Measurements from ENCODE around the gene RIOK2. TPM values are rescaled to one million over a fixed set of nuclear protein-coding genes. Genes with fewer than 3 reads are reported as not detected.

Gene RIOK2
- polyA plus RNA-seq, 1 donor: 37.6 TPM

- no peak for DNase-seq (ENCODE audit: low read depth)
Observed at GRCh38 chr5:97125125-97125683, 57.8 kb downstream of the RIOK2 start.

DNA sequence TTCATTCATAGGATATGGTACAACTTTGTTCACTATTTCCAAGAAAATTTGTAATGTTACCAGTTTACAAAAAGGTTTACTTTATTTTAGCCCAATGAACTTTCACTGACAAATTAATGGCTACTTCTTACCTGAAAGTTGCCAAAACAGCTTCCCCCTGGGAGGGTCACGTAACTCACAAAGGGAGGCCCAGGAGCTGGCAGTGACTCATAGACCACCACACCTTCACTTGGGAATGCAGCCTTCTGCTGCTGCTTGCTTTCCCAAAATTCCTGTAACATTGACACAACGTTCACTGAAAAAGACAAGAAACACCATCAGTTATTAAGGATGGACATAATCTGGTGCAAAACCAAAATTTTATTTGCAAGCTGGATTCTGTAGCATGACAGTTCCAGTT, 58.7 kb downstream of the RIOK2 start:
- DNase-seq (ENCODE audit: low read depth): no peak

- DNase-seq (ENCODE audit: low read depth): no peak
Observed at GRCh38 chr5:97121848-97122247, 61.2 kb downstream of the RIOK2 start.

DNA sequence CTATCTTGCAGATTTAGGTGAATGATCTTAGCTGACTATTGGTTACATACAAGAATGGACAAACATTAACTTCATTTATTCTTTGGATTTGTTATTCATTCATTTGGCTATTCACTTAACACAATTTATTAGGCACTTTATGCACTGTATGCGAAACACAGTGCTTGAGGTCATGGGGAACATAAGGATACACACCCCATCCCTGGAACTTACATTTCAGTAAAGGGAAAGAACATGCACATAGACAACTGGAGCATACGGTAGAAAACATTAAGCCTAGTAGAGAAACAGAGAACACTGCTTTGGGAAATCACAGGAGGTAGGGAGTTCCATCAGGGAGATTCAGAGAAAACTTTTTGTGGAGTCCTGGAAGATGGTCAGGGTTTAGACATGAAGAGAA, 62.9 kb downstream of the RIOK2 start:
- no peak for DNase-seq (ENCODE audit: low read depth)

DNA sequence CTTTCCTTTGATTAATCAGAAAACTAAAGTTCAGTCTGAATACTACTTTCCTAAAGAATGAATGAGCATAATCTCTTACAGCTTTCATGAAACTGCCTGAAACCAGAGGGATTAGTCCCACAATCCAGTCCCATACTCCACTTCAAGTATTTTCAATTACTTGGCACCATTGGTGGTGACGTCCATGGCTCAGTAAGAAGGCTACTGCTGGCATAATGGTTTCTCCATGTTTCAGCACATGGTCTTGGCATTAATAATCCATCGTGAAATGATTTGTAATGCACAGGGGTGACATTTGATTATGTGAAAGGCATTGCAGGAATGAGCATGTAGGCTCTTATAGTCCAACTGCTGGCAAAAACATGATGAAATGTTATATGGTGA, 64.0 kb downstream of the RIOK2 start:
- no peak for DNase-seq (ENCODE audit: low read depth)

DNA sequence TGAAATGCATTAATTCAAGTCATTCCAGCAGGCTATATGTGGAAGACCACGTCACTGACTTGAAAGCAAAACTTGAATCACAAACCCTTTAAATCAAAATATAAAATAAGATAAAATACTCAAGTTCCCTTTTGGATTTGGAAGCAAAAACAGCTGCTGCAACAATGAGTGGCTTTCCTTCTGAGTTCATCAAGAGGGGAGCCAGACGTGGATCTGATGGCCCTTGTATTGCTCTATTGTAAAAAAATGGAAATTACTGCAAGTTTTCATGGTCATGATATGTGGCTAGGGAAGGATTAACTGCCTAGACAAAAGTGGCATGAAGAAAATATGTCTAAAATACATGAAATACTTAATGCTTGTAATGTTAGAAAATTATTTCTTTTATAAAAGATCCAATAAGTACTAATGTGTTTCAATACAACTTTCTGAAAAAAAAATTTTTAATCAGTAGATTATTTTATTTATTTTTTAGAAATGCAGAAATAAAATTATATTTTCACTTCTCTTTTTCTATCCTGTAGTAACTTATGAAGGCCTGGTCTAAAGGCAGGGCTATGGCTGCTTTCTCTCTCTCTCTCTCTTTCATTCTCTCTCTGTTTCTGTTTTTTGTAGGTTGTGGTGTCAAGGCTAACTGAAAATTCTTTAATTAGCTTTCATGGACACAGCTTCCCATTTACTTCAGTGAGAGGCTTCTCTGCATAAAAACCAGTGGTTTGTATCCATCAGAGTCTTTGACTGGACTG, 64.6 kb downstream of the RIOK2 start:
- no peak for DNase-seq (ENCODE audit: low read depth)

- no peak for DNase-seq (ENCODE audit: low read depth)
Observed at GRCh38 chr5:97115932-97116331, 67.1 kb downstream of the RIOK2 start.

DNA sequence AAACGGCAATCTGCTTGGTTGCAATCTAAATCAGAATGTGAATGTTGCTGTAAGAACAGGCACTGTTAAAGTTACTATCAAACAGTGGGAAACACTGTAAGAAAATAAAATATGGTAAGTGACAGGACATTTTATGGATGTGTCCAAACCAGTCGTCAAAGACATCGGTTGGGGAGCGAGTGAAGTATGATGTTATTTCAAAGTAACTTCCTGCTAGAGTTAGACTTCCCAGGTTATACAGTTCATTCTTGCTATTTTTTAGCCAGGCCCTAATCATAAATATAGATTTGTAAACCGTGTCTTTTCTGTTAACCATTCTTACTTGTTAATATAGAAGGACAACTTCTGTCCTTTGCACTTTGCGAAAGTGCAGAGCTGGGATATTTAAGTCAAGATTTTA, 70.8 kb downstream of the RIOK2 start:
- DNase-seq (ENCODE audit: low read depth): no peak

DNA sequence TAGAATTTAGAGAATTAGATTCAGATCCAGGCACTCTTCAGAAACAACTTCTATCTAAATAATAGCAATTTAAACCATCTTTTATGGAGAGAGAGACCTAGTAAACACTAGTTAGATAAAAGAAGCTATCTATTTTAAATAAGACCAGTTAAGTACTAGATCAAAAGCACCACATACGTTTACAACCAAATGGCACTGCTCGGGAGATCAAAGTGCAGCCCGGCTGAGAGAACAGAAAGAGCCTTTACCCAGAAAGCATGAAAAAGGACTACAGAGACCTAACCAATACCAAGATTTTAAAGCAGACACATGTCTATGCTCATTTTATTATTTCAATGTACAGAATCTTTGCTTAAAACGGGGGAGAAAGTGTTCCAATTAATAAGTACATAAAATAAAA, 71.4 kb downstream of the RIOK2 start:
- DNase-seq (ENCODE audit: low read depth): no peak

DNA sequence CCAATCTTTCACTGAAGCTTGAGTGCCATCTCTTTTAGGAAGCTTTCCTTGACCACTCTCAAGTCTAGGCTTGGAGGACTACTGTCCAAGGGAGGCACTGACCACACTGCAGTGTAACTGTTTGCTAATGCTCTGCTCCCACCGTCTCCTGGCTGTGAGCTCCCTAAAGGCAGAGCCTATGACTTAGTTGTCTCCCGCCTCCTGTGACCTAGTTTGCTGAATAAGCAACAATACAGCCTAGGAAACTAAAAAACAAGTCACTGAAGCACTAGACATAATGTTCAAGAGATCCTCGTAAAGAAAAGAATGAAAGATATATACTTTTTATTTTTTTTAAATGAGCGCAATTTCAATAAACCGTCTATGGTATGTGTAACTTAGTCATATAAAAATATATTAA, 72.0 kb downstream of the RIOK2 start:
- no peak for DNase-seq (ENCODE audit: low read depth)

Other genes with a start within 250 kb of the RIOK2 start
- 18.6 TPM for gene LNPEP, start 247.2 kb downstream of the RIOK2 start, polyA plus RNA-seq (ENCODE audit: insufficient read length)
- 4.2 TPM for gene LIX1, start 40.6 kb downstream of the RIOK2 start, polyA plus RNA-seq (ENCODE audit: insufficient read length)

All from forelimb muscle (tissue), 1 donor.